ENCODE results near the gene CHST13.

The CHST13 gene

GRCh38 chr3:126496894-126497850 is 26.8 kb upstream of the CHST13 start:
- no peaks in the 10 kb centered on the region for H3K4me1 ChIP-seq
- DNase-seq = no peak
- no peaks in the 10 kb centered on the region for H3K27me3 ChIP-seq
- TF ChIP-seq CTCF (IDR thresholded peaks at IDR 0.05; ENCODE audit: low read depth, low read length) = no peak
- no peaks in the 10 kb centered on the region for H3K36me3 ChIP-seq
- H3K9me3 ChIP-seq = no peaks in the 10 kb centered on the region
- H3K4me3 ChIP-seq (ENCODE audit: low read depth, low read length) = no peak overlapping the region

GRCh38 chr3:126497956-126498355 is 26.0 kb upstream of the CHST13 start:
- Histone ChIP-seq H3K4me1 (no peaks in the 10 kb centered on the region), H3K27me3 (no peaks in the 10 kb centered on the region), H3K9me3 (no peaks in the 10 kb centered on the region), H3K36me3 (no peaks in the 10 kb centered on the region), H3K4me3 (ENCODE audit: low read depth, low read length) (no peak overlapping the region)
- DNase-seq = no peak
- TF ChIP-seq CTCF (IDR thresholded peaks at IDR 0.05; ENCODE audit: low read depth, low read length) = no peak

- Histone ChIP-seq H3K9me3 (no peaks in the 10 kb centered on the region), H3K36me3 (no peaks in the 10 kb centered on the region), H3K27me3 (no peaks in the 10 kb centered on the region), H3K4me3 (ENCODE audit: low read depth, low read length) (no peak overlapping the region), H3K4me1 (no peaks in the 10 kb centered on the region)
- TF ChIP-seq CTCF (IDR thresholded peaks at IDR 0.05; ENCODE audit: low read depth, low read length) = no peak
- no peak for DNase-seq
Observed at GRCh38 chr3:126498461-126498860, 25.5 kb upstream of the CHST13 start.

GRCh38 chr3:126498929-126499328 is 25.0 kb upstream of the CHST13 start:
- Histone ChIP-seq H3K4me3 (ENCODE audit: low read depth, low read length) (no peak overlapping the region), H3K4me1 (no peaks in the 10 kb centered on the region), H3K27me3 (no peaks in the 10 kb centered on the region), H3K9me3 (no peaks in the 10 kb centered on the region), H3K36me3 (no peaks in the 10 kb centered on the region)
- TF ChIP-seq CTCF (IDR thresholded peaks at IDR 0.05; ENCODE audit: low read depth, low read length) = no peak
- no peak for DNase-seq

- no peaks in the 10 kb centered on the region for H3K4me1 ChIP-seq
- no peaks in the 10 kb centered on the region for H3K27me3 ChIP-seq
- no peak for DNase-seq
- no peak for TF ChIP-seq CTCF (IDR thresholded peaks at IDR 0.05; ENCODE audit: low read depth, low read length)
- H3K36me3 ChIP-seq = no peaks in the 10 kb centered on the region
- H3K4me3 ChIP-seq (ENCODE audit: low read depth, low read length) = no peak overlapping the region
- no peaks in the 10 kb centered on the region for H3K9me3 ChIP-seq
Observed at GRCh38 chr3:126499401-126499800, 24.6 kb upstream of the CHST13 start.

GRCh38 chr3:126500016-126500415 is 23.9 kb upstream of the CHST13 start:
- Histone ChIP-seq H3K36me3 (no peaks in the 10 kb centered on the region), H3K9me3 (no peaks in the 10 kb centered on the region), H3K4me3 (ENCODE audit: low read depth, low read length) (no peak overlapping the region), H3K4me1 (no peaks in the 10 kb centered on the region), H3K27me3 (no peaks in the 10 kb centered on the region)
- DNase-seq = no peak
- no peak for TF ChIP-seq CTCF (IDR thresholded peaks at IDR 0.05; ENCODE audit: low read depth, low read length)

Data from BE2C (cell line).